Hepatocyte (in vitro differentiated cells): Measurements from ENCODE around the gene SLC8B1.

Experiments used
- EZH2 ChIP-seq: fragments of 200-600 bp; sonication (generic); IDR thresholded peaks from 2 replicates; pipeline ENCODE4 v1.6.1; 2016; ENCODE audit warnings: antibody characterized with exemption, mild to moderate bottlenecking, borderline replicate concordance
- TF ChIP-seq, protein P1 (sequence below): fragments of 200-600 bp; sonication (generic); IDR thresholded peaks from 2 replicates; pipeline ENCODE4 v1.5.1; 2016; ENCODE audit warnings: antibody characterized with exemption, mild to moderate bottlenecking; ENCODE audit not compliant: poor library complexity

GRCh38 chr12:113340061-113340460 is 5.2 kb upstream of the SLC8B1 start:
- TF ChIP-seq, protein P1, sequence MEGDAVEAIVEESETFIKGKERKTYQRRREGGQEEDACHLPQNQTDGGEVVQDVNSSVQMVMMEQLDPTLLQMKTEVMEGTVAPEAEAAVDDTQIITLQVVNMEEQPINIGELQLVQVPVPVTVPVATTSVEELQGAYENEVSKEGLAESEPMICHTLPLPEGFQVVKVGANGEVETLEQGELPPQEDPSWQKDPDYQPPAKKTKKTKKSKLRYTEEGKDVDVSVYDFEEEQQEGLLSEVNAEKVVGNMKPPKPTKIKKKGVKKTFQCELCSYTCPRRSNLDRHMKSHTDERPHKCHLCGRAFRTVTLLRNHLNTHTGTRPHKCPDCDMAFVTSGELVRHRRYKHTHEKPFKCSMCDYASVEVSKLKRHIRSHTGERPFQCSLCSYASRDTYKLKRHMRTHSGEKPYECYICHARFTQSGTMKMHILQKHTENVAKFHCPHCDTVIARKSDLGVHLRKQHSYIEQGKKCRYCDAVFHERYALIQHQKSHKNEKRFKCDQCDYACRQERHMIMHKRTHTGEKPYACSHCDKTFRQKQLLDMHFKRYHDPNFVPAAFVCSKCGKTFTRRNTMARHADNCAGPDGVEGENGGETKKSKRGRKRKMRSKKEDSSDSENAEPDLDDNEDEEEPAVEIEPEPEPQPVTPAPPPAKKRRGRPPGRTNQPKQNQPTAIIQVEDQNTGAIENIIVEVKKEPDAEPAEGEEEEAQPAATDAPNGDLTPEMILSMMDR = no peak
- TF ChIP-seq EZH2 = no peak
